Measurements from ENCODE around the gene DHODH.

DNA sequence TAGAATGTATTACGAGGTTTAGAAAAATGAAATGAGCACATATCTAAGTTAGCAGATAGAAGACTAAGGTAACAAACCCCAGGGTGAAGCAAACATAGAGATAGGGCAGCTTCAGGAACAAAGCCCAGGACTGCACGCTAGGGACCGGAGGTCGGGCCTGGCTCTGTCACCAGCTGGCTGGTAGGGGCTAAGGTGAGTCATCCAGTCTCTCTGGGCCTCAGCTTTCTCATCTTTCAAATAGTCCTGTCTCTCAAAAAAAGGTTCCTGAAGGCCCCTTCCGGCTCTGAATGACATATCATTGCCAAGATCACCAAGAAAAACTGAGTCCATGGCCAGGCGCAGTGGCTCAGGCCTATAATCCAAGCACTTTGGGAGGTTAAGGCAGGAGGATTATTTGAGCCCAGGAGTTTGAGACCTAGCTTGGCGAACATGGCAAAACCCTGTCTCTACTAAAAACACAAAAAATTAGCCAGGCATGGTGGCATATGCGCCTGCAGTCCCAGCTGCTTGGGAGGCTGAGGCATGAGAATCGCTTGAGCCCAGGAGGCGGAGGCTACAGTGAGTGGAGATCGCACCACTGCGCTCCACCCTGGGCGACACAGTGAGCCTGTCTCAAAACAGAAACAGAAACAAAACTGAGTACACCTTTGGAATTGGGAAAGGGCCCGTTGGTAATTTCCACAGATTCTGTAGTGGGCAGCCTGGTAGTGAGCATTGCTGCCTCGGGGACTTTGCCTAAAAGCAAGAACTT, 34.3 kb upstream of the DHODH start:
- TF ChIP-seq CTCF (IDR thresholded peaks at IDR 0.05; ENCODE audit: extremely low read depth in 1 of 2, insufficient read depth in 1 of 2, low read depth in 1 of 2, low read length in 2 of 2) = no peak
- no peak for TF ChIP-seq EZH2 (IDR thresholded peaks at IDR 0.05; ENCODE audit: borderline replicate concordance, low read depth, low read length, severe bottlenecking)
- TF ChIP-seq POLR2A (IDR thresholded peaks at IDR 0.05; ENCODE audit: low read depth, low read length) = no peak
- TF ChIP-seq POLR2AphosphoS5 (IDR thresholded peaks at IDR 0.05; ENCODE audit: insufficient read depth, low read depth, low read length) = no peak
- TF ChIP-seq, protein P1, sequence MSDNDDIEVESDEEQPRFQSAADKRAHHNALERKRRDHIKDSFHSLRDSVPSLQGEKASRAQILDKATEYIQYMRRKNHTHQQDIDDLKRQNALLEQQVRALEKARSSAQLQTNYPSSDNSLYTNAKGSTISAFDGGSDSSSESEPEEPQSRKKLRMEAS (IDR thresholded peaks at IDR 0.05; ENCODE audit: insufficient read depth, insufficient read length) = no peak
- no peak for TF ChIP-seq GATA2 (IDR thresholded peaks at IDR 0.05; ENCODE audit: insufficient read depth, insufficient read length, low read depth, low read length)
- TF ChIP-seq MYC (IDR thresholded peaks at IDR 0.05; ENCODE audit: low read depth, low read length) = no peak
- no peak for TF ChIP-seq FOS (IDR thresholded peaks at IDR 0.05; ENCODE audit: borderline replicate concordance, insufficient read depth, low read length)
